Hepatocyte (in vitro differentiated cells): ENCODE data around the gene RAP1GAP2.

Experiments used
- CTCF ChIP-seq: fragments of 200-600 bp; sonication (generic); IDR thresholded peaks from 2 replicates; pipeline ENCODE4 v1.5.1; 2016; ENCODE audit warnings: antibody characterized with exemption, mild to moderate bottlenecking; ENCODE audit not compliant: poor library complexity
- EZH2 ChIP-seq: fragments of 200-600 bp; sonication (generic); IDR thresholded peaks from 2 replicates; pipeline ENCODE4 v1.6.1; 2016; ENCODE audit warnings: antibody characterized with exemption, mild to moderate bottlenecking, borderline replicate concordance
- EZH2phosphoT487 ChIP-seq: fragments of 200-600 bp; sonication (generic); IDR thresholded peaks from one replicate; pipeline ENCODE4 v1.6.1; 2018; ENCODE audit warnings: antibody characterized with exemption, mild to moderate bottlenecking, low read depth, moderate library complexity; ENCODE audit not compliant: unreplicated experiment, severe bottlenecking

- no peak for TF ChIP-seq CTCF
- no peak for TF ChIP-seq EZH2
- TF ChIP-seq EZH2phosphoT487: no peak
These were observed 181.9 kb downstream of the RAP1GAP2 start for GRCh38 chr17:2978116-2978515.
